PFSK-1 (cell line): Measurements from ENCODE around the gene FRZB.

ENCODE experiments used
- POLR2AphosphoS5 ChIP-seq: IDR thresholded peaks from 2 replicates; pipeline ENCODE4 v1.6.1; 2012; ENCODE audit warnings: low read depth, mild to moderate bottlenecking, control low read depth, low read length, moderate library complexity
- SIN3A ChIP-seq: IDR thresholded peaks from 2 replicates; pipeline ENCODE4 v1.6.1; 2012; ENCODE audit warnings: mild to moderate bottlenecking, low read length, moderate library complexity, borderline replicate concordance; ENCODE audit not compliant: insufficient read depth
- TAF1 ChIP-seq: IDR thresholded peaks from 2 replicates; pipeline ENCODE4 v1.6.1; 2012; ENCODE audit warnings: low read length, control low read depth, borderline replicate concordance; ENCODE audit not compliant: insufficient read depth
- TF ChIP-seq, protein P1 (sequence below), 2 experiments: IDR thresholded peaks; 2 replicates each; pipeline versions ENCODE4 v1.6.1 to v1.8.0; 2011 to 2012; ENCODE audit warnings: low read depth in 2 of 2, low read length in 2 of 2, control low read depth in 1 of 2, inconsistent platforms in 1 of 2, mild to moderate bottlenecking in 1 of 2, moderate library complexity in 1 of 2; ENCODE audit not compliant: insufficient read depth in 1 of 2

DNA sequence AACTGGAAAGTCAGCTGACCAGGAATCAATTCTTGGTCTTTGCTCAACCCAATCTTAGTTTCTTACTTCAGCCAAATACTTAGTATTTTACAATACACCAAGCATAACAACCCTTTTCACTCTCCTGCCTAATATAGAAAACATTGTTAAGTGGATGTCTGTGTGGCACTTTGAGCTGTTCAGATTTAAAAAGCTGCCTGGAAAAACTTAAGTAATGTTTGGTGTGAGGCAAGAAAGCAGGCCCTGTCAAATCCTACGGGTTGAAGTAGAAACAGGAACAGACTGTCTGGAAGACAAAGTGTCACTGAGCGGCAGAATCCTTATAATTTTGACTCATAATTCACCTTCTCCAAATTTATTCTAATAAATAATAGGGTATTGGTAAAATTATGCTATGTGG, 37.1 kb upstream of the FRZB start:
- TF ChIP-seq POLR2AphosphoS5 (no peak), TAF1 (no peak), SIN3A (no peak)
- TF ChIP-seq, protein P1, sequence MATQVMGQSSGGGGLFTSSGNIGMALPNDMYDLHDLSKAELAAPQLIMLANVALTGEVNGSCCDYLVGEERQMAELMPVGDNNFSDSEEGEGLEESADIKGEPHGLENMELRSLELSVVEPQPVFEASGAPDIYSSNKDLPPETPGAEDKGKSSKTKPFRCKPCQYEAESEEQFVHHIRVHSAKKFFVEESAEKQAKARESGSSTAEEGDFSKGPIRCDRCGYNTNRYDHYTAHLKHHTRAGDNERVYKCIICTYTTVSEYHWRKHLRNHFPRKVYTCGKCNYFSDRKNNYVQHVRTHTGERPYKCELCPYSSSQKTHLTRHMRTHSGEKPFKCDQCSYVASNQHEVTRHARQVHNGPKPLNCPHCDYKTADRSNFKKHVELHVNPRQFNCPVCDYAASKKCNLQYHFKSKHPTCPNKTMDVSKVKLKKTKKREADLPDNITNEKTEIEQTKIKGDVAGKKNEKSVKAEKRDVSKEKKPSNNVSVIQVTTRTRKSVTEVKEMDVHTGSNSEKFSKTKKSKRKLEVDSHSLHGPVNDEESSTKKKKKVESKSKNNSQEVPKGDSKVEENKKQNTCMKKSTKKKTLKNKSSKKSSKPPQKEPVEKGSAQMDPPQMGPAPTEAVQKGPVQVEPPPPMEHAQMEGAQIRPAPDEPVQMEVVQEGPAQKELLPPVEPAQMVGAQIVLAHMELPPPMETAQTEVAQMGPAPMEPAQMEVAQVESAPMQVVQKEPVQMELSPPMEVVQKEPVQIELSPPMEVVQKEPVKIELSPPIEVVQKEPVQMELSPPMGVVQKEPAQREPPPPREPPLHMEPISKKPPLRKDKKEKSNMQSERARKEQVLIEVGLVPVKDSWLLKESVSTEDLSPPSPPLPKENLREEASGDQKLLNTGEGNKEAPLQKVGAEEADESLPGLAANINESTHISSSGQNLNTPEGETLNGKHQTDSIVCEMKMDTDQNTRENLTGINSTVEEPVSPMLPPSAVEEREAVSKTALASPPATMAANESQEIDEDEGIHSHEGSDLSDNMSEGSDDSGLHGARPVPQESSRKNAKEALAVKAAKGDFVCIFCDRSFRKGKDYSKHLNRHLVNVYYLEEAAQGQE (IDR thresholded peaks at IDR 0.05; ENCODE audit: insufficient read depth in 1 of 2, low read depth in 2 of 2, low read length in 2 of 2): no peak
